ENCODE measurements around the gene NLN. TPM values are rescaled to one million over a fixed set of nuclear protein-coding genes. Genes with fewer than 3 reads are reported as not detected.
"Not testable (repeated sequence)": the region's sequence is repeated elsewhere in the genome, so short reads cannot be mapped to it uniquely, and the experiment has no call there.

NLN gene
- total RNA-seq, 2 experiments from 2014 or later = 47.7 to 48.5 TPM

GRCh38 chr5:65721050-65721719 is 820 bp upstream of the NLN start:
- H3K36me3 Mint-ChIP-seq = peaks cover 20% of the 10 kb centered on the region
- peak overlapping the region; percentile 93 for H3K27ac Mint-ChIP-seq
- H3K4me3 Mint-ChIP-seq = peak overlapping the region; percentile 91
- no peaks in the 10 kb centered on the region for H3K9me3 Mint-ChIP-seq
- no peaks in the 10 kb centered on the region for H3K27me3 Mint-ChIP-seq
- peak; percentile 21 for DNase-seq
- peaks cover 18% of the 10 kb centered on the region for H3K4me1 Mint-ChIP-seq

DNA sequence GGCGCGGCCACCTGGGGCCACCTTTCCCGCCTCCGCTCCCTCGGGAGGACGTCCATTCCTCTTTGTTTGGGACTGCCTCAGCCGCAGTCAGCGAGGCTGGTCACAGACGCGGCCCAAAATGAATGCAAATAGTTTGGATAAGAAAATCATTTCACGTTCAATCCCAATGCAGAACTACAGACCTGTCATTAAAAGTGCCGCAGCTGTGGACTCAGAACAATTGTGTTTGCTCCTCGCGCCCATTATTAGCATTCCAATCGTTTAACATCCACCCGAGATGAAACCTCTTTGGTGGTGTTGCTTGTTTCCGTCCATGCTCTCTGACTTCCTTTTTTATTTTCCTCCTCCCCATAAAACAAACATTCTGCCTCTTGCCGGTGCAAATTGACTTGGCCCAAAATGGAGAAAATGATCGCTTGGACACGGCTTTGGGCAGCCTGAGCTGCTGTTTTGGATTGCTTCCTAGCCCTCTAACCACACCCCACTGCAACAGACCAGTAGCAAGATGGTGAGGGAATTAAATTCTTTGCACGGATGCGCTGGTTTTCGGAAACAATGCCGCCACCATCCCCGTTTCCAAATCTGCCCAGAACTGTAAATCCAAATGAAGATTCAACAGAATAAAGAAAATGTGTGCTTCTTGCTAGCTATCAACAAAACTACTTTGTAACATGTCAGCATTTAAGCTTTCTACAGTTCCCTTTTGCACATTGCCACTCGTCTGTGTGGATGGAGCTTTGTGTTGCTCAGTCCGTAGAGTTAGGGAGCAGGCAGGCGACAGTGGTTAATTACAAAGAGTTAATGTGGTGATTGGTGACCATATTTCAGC is 784 bp downstream of the NLN start:
- Mint-ChIP-seq H3K9me3 (no peaks in the 10 kb centered on the region), H3K4me1 (peaks cover 18% of the 10 kb centered on the region), H3K36me3 (peaks cover 20% of the 10 kb centered on the region), H3K27ac (peak overlapping the region; percentile 91), H3K4me3 (peak overlapping the region; percentile 90), H3K27me3 (no peaks in the 10 kb centered on the region)
- DNase-seq = no peak

DNA sequence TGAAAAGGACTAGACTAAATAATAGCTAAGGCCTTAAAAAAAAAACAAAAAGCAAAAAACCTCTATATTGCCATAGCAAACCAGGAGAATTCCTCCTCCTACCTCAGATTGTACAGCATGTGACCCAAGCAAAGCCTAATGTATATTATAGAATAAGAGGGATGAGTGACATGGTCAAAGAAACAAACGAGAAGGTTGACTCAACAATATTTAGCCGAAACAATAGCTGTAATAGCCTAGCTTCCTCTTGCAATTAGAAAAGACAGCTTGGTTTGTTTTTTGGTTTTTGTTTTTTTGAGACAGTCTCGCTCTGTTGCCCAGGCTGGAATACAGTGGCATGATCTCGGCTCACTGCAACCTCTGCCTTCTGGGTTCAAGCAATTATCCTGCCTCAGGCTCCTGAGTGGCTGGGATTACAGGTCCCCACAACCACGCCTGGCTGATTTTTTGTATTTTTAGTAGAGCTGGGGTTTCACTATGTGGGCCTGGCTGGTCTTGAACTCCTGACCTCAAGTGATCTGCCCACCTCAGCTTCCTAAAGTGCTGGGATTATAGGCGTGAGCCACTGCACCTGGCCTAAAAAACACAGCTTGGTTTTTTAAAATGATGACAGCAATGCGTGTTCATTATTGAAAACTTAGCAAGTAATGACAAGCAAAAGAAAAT is 5.6 kb downstream of the NLN start:
- H3K27me3 Mint-ChIP-seq = no peaks in the 10 kb centered on the region
- H3K4me3 Mint-ChIP-seq = no peak overlapping the region
- no peaks in the 10 kb centered on the region for H3K9me3 Mint-ChIP-seq
- no peak for DNase-seq
- peaks cover 18% of the 10 kb centered on the region for H3K36me3 Mint-ChIP-seq
- H3K4me1 Mint-ChIP-seq = peaks cover 17% of the 10 kb centered on the region
- no peak overlapping the region for H3K27ac Mint-ChIP-seq

- Mint-ChIP-seq H3K4me1 (peaks cover 12% of the 10 kb centered on the region), H3K27me3 (no peaks in the 10 kb centered on the region), H3K27ac (no peak overlapping the region), H3K9me3 (no peaks in the 10 kb centered on the region), H3K4me3 (no peak overlapping the region), H3K36me3 (peaks cover 13% of the 10 kb centered on the region)
- DNase-seq = no peak
Observed at GRCh38 chr5:65728218-65728617, 6.2 kb downstream of the NLN start.

- peaks cover 18% of the 10 kb centered on the region for H3K4me1 Mint-ChIP-seq
- no peak overlapping the region for H3K27ac Mint-ChIP-seq
- H3K27me3 Mint-ChIP-seq = no peaks in the 10 kb centered on the region
- no peaks in the 10 kb centered on the region for H3K9me3 Mint-ChIP-seq
- peaks cover 8% of the 10 kb centered on the region for H3K36me3 Mint-ChIP-seq
- H3K4me3 Mint-ChIP-seq = no peak overlapping the region
- DNase-seq = no peak
Observed at GRCh38 chr5:65730910-65731309, 8.9 kb downstream of the NLN start.

GRCh38 chr5:65732046-65732445 is 10.0 kb downstream of the NLN start:
- H3K9me3 Mint-ChIP-seq, DNase-seq, H3K27me3 Mint-ChIP-seq, H3K36me3 Mint-ChIP-seq, H3K4me3 Mint-ChIP-seq, H3K27ac Mint-ChIP-seq: not testable (repeated sequence)
- peaks cover 18% of the 10 kb centered on the region for H3K4me1 Mint-ChIP-seq

DNA sequence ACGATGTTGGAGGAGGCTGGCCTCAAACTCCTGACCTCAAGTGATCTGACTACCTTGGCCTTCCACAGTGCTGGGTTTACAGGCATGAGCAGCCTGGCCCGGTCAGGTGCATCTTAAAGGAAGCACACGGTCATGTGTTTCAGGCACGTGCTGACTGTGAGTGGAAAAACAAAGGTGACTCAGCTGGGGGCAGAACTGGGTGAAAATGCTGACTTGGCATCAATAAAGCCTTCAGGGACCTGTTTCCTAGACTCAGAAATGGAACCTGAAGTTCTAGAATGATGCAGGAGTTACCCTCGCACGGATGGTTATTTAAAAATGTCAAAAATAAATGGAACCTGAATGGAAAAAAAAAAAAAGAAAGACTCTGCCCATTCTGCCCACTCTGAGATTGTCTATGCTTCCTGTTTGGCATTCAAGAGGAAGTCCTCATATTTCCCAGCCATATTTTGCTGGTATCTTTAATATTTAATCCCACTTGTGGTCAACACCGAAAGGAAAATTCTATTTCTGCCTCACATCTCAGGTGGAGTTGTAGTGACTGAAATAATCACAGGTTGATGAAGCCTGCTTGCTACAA is 12.3 kb downstream of the NLN start:
- not testable (repeated sequence) for H3K4me3 Mint-ChIP-seq, H3K27ac Mint-ChIP-seq, H3K9me3 Mint-ChIP-seq, DNase-seq, H3K27me3 Mint-ChIP-seq
- peaks cover 10% of the 10 kb centered on the region for H3K36me3 Mint-ChIP-seq
- H3K4me1 Mint-ChIP-seq = peaks cover 18% of the 10 kb centered on the region

DNA sequence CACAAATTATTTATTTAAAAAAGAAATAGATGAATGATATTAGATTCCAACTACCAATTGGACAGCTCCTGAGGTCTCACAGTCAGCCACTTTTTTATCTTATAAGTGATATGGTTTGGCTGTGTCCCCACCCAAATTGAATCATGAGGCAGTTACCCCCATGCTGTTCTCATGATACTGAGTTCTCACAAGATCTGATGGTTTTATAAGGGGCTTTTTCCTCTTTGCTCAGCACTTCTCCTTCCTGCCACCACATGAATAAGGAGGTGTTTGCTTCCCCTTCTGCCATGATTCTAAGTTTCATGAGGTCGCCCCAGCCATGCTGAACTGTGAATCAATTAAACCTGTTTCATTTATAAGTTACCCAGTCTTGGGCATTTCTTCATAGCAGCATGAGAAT is 12.9 kb downstream of the NLN start:
- no peak for DNase-seq
- Mint-ChIP-seq H3K4me1 (peaks cover 21% of the 10 kb centered on the region), H3K27ac (no peak overlapping the region), H3K36me3 (peaks cover 13% of the 10 kb centered on the region), H3K4me3 (no peak overlapping the region), H3K9me3 (peaks cover 6% of the 10 kb centered on the region), H3K27me3 (no peaks in the 10 kb centered on the region)

GRCh38 chr5:65736011-65736410 is 14.0 kb downstream of the NLN start:
- H3K36me3 Mint-ChIP-seq = peaks cover 14% of the 10 kb centered on the region
- no peak for DNase-seq
- H3K4me1 Mint-ChIP-seq = peaks cover 27% of the 10 kb centered on the region
- no peak overlapping the region for H3K4me3 Mint-ChIP-seq
- no peak overlapping the region for H3K27ac Mint-ChIP-seq
- H3K27me3 Mint-ChIP-seq = no peaks in the 10 kb centered on the region
- H3K9me3 Mint-ChIP-seq = peaks cover 6% of the 10 kb centered on the region

GRCh38 chr5:65737842-65738241 is 15.8 kb downstream of the NLN start:
- no peak overlapping the region for H3K4me3 Mint-ChIP-seq
- no peaks in the 10 kb centered on the region for H3K27me3 Mint-ChIP-seq
- H3K9me3 Mint-ChIP-seq = peaks cover 6% of the 10 kb centered on the region

GRCh38 chr5:65738305-65738704 is 16.3 kb downstream of the NLN start:
- Mint-ChIP-seq H3K9me3 (peaks cover 6% of the 10 kb centered on the region), H3K27ac (no peak overlapping the region), H3K27me3 (no peaks in the 10 kb centered on the region), H3K4me1 (peaks cover 26% of the 10 kb centered on the region), H3K4me3 (no peak overlapping the region), H3K36me3 (peaks cover 8% of the 10 kb centered on the region)
- DNase-seq = no peak

More at GRCh38 chr5:65737842-65738241, 15.8 kb downstream of the NLN start:
- DNase-seq = no peak
- Mint-ChIP-seq H3K4me1 (peaks cover 24% of the 10 kb centered on the region), H3K27ac (no peak overlapping the region), H3K36me3 (peaks cover 8% of the 10 kb centered on the region)

DNA sequence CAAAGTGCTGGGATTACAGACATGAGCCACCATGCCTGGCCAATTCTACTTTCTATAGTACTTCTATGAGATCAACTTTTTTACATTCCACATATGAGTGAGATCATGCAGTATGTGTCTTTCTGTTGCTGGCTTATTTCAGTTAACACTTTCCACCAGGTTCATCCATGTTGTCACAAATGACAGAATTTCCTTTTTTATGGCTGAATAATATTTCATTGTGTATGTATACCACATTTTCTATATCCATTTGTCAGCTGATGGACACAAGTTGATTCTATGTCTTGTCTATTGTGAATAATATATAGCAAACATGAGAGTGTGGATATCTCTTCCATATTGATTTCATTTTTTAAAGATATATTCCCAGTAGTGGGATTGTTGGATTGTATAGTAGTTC is 17.2 kb downstream of the NLN start:
- Mint-ChIP-seq H3K27ac (no peak overlapping the region), H3K36me3 (peaks cover 8% of the 10 kb centered on the region), H3K4me1 (peaks cover 26% of the 10 kb centered on the region), H3K27me3 (no peaks in the 10 kb centered on the region), H3K9me3 (peaks cover 6% of the 10 kb centered on the region), H3K4me3 (no peak overlapping the region)
- no peak for DNase-seq

- Mint-ChIP-seq H3K9me3 (peaks cover 6% of the 10 kb centered on the region), H3K27ac (no peak overlapping the region), H3K27me3 (no peaks in the 10 kb centered on the region), H3K36me3 (peaks cover 24% of the 10 kb centered on the region), H3K4me3 (no peak overlapping the region), H3K4me1 (peaks cover 14% of the 10 kb centered on the region)
- no peak for DNase-seq
Observed at GRCh38 chr5:65742565-65743231, 20.7 kb downstream of the NLN start.

GRCh38 chr5:65749221-65749844 is 27.3 kb downstream of the NLN start:
- DNase-seq = no peak
- Mint-ChIP-seq H3K27me3 (no peaks in the 10 kb centered on the region), H3K36me3 (peaks cover 24% of the 10 kb centered on the region), H3K4me3 (no peak overlapping the region), H3K9me3 (peaks cover 2% of the 10 kb centered on the region), H3K27ac (no peak overlapping the region), H3K4me1 (peaks cover 10% of the 10 kb centered on the region)

Measured in activated naive CD8-positive, alpha-beta T cell treated with anti-CD3 and anti-CD28 coated beads for 36 hours (primary cell).